Measurements from ENCODE around the gene NHSL1. TPM values are rescaled to one million over a fixed set of nuclear protein-coding genes. Genes with fewer than 3 reads are reported as not detected.
A peak's percentile ranks its signal among the peaks of the same experiment; 100 is the strongest.

Gene NHSL1
- total RNA-seq, 4 donors from 2014 or later: 44.4 to 70.9 (median 53.2) TPM

- H3K4me3 ChIP-seq (ENCODE audit: low read depth, poor library complexity, severe bottlenecking): no peak overlapping the region
- DNase-seq (ENCODE audit: low spot score in 2 of 2): no peak
- TF ChIP-seq POLR2A (IDR thresholded peaks at IDR 0.05): no peak
- intact Hi-C loops (cut with DNase I; ENCODE audit: low total_unique reads): no loop called here
These were observed 5.0 kb downstream of the NHSL1 start for GRCh38 chr6:138494312-138494711.

GRCh38 chr6:138493413-138493812 lies 5.9 kb downstream of the NHSL1 start:
- intact Hi-C loops (cut with DNase I; ENCODE audit: low total_unique reads): no loop called here
- no peak overlapping the region for H3K4me3 ChIP-seq (ENCODE audit: low read depth, poor library complexity, severe bottlenecking)
- TF ChIP-seq, protein P1, sequence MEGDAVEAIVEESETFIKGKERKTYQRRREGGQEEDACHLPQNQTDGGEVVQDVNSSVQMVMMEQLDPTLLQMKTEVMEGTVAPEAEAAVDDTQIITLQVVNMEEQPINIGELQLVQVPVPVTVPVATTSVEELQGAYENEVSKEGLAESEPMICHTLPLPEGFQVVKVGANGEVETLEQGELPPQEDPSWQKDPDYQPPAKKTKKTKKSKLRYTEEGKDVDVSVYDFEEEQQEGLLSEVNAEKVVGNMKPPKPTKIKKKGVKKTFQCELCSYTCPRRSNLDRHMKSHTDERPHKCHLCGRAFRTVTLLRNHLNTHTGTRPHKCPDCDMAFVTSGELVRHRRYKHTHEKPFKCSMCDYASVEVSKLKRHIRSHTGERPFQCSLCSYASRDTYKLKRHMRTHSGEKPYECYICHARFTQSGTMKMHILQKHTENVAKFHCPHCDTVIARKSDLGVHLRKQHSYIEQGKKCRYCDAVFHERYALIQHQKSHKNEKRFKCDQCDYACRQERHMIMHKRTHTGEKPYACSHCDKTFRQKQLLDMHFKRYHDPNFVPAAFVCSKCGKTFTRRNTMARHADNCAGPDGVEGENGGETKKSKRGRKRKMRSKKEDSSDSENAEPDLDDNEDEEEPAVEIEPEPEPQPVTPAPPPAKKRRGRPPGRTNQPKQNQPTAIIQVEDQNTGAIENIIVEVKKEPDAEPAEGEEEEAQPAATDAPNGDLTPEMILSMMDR (IDR thresholded peaks at IDR 0.05): no peak
- TF ChIP-seq POLR2A (IDR thresholded peaks at IDR 0.05): no peak
- DNase-seq (ENCODE audit: low spot score in 2 of 2): peak in 1 of 2 donors; percentile 73
- 14 to 15% methylated on average over 5 of the region's 5 CpGs for WGBS, 2 donors

DNA sequence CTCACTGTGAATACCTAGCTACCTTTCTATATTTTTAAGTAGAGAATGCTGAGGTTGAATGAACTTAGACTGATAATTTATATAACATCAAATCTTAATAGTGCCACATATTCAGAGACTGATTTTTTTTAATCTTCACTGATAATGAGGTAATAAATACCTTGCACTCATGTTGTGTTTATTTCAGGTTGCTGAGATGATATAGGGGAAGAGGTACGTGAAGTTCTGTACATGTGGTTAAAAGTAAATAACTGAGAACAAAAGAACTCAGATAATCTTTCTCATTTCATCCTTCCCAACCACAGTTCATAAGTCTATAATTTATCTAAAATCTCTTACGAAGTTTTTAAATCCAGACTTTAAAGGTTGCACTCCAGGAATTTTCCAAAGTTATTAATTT lies 6.4 kb downstream of the NHSL1 start:
- TF ChIP-seq POLR2A (IDR thresholded peaks at IDR 0.05): no peak
- TF ChIP-seq, protein P1 (IDR thresholded peaks at IDR 0.05): no peak

GRCh38 chr6:138492113-138492512 lies 7.2 kb downstream of the NHSL1 start:
- intact Hi-C loops (cut with DNase I; ENCODE audit: low total_unique reads): no loop called here
- TF ChIP-seq POLR2A (IDR thresholded peaks at IDR 0.05): no peak
- TF ChIP-seq, protein P1 (IDR thresholded peaks at IDR 0.05): no peak
- DNase-seq (ENCODE audit: low spot score in 2 of 2): no peak
- no peak overlapping the region for H3K4me3 ChIP-seq (ENCODE audit: low read depth, poor library complexity, severe bottlenecking)
- 67 to 73% methylated on average over 4 of the region's 4 CpGs for WGBS, 2 donors

More for the DNA sequence above, 6.4 kb downstream of the NHSL1 start:
- 50% methylated on average over 2 of the region's 2 CpGs for WGBS, 2 donors
- no peak overlapping the region for H3K4me3 ChIP-seq (ENCODE audit: low read depth, poor library complexity, severe bottlenecking)
- no peak for DNase-seq (ENCODE audit: low spot score in 2 of 2)
- intact Hi-C loops (cut with DNase I; ENCODE audit: low total_unique reads): no loop called here

DNA sequence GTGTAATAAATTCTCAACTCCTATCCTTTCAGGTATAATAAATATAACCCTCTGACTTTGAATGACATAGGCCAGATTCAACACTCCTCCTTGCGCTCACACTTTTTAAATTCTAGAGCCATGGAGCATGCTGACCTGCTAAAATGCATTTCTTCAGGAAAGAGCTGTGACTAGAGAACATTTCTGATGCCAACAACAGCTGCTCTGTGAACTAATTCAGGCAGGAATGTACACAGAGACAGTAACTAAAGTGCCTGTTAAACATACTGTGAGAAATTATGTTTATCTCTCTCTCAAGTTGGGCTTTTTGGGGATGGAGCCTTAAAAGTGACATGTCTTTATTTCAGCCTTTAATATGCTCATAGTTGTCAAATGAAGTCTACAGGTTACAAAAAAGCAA lies 8.3 kb downstream of the NHSL1 start:
- H3K4me3 ChIP-seq (ENCODE audit: low read depth, poor library complexity, severe bottlenecking): no peak overlapping the region
- DNase-seq (ENCODE audit: low spot score in 2 of 2): no peak
- TF ChIP-seq, protein P1 (IDR thresholded peaks at IDR 0.05): no peak
- no peak for TF ChIP-seq POLR2A (IDR thresholded peaks at IDR 0.05)
- intact Hi-C loops (cut with DNase I; ENCODE audit: low total_unique reads): no loop called here
- WGBS, 2 donors: 63 to 74% methylated on average over 1 of the region's 1 CpG

DNA sequence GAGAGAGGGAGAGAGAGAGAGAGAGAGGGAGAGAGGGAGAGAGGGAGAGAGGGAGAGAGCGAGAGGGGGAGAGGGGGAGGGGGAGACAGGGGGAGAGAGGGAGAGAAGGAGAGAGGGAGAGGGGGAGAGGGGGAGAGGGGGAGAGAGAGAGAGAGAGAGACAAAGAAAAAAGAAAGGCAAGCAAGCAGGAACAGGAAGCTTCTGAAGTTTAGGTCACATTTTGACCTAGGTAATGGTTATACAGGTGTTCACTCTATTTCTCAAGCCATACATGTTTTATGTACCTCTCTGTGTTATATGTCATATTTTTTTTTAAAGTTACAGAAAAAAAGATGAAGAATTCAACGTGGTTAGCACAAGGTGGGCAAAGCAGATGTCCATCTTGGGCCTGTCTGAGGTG lies 9.4 kb downstream of the NHSL1 start:
- no peak for DNase-seq (ENCODE audit: low spot score in 2 of 2)
- H3K4me3 ChIP-seq (ENCODE audit: low read depth, poor library complexity, severe bottlenecking): no peak overlapping the region

More for the DNA sequence above, 9.4 kb downstream of the NHSL1 start:
- 82 to 93% methylated on average over 2 of the region's 2 CpGs for WGBS, 2 donors
- intact Hi-C loops (cut with DNase I; ENCODE audit: low total_unique reads): no loop called here
- TF ChIP-seq, protein P1 (IDR thresholded peaks at IDR 0.05): no peak
- no peak for TF ChIP-seq POLR2A (IDR thresholded peaks at IDR 0.05)
